GM13976 (cell line): ENCODE measurements around the gene RAB11FIP4.

ENCODE experiments used
- DNase-seq: peaks from one replicate; pipeline ENCODE4 v3.0.0; 2012; ENCODE audit warnings: low spot score
- in situ Hi-C: fragments of 300-500 bp; cut with MboI; formaldehyde crosslinking; loops from one replicate; pipeline ENCODE4 v1.12.0; 2022; ENCODE audit warnings: low sequenced_read_pairs, mixed read lengths, inconsistent platforms; ENCODE audit not compliant: unreplicated experiment
- TF ChIP-seq, protein P1 (sequence below): IDR thresholded peaks from 2 replicates; pipeline ENCODE4 v1.5.1; 2012; ENCODE audit warnings: borderline replicate concordance, mild to moderate bottlenecking; ENCODE audit not compliant: insufficient read depth; ENCODE audit errors: extremely low read depth, missing control alignments, control extremely low read depth

The RAB11FIP4 gene

DNA sequence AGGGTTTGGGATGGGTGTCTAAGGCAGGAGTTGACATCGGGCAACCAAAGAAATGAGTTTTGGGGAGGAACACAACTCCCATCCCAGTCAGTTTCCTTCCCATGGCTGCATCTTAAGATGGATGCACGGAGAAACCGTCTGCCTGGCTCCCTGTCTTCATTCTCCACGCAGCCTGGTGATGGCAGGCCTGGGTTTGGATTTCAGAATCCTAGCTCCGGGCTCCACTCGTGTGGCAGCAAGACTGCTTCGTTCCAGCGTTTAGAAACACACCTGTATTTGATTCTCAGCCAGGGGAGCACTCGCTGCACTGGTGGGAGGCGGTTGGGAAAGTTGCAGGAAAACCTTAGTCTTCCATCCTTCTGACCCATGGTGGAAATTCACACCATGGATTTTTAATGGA lies 141.1 kb downstream of the RAB11FIP4 start:
- TF ChIP-seq, protein P1, sequence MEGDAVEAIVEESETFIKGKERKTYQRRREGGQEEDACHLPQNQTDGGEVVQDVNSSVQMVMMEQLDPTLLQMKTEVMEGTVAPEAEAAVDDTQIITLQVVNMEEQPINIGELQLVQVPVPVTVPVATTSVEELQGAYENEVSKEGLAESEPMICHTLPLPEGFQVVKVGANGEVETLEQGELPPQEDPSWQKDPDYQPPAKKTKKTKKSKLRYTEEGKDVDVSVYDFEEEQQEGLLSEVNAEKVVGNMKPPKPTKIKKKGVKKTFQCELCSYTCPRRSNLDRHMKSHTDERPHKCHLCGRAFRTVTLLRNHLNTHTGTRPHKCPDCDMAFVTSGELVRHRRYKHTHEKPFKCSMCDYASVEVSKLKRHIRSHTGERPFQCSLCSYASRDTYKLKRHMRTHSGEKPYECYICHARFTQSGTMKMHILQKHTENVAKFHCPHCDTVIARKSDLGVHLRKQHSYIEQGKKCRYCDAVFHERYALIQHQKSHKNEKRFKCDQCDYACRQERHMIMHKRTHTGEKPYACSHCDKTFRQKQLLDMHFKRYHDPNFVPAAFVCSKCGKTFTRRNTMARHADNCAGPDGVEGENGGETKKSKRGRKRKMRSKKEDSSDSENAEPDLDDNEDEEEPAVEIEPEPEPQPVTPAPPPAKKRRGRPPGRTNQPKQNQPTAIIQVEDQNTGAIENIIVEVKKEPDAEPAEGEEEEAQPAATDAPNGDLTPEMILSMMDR = no peak
- in situ Hi-C loops = no loop called here
- DNase-seq = no peak

DNA sequence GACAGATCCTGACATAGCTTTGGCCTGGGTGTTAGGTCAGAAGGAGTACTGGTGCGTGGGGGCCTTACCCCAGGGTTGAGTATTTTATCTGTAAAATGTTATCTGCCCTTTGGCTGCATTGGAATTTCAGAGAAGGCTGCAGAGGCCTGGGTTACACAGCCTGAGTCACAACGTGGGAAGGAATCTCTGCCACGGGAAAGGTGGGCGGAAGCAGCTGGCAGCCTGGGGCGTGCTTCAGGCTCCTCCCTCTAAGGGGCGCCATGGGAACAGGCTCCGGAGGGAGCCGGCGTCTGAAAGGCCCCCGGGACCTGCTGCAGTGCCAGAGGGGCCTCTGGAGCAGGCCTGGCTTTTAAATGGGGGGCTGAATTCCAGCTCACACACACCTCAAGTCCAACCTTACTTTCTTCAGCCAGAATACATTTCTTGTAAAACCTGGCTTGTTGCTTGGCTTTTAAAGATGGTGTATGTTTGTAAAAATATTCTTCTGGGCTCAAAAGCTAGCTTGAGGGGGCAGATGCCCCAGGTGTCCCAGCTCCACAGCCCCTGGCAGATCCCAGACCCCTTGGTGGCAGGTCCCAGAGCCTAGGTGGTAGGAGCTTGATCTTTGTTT lies 142.2 kb downstream of the RAB11FIP4 start:
- TF ChIP-seq, protein P1 = peak; percentile 22
- DNase-seq = no peak
- in situ Hi-C loops = no loop called here

DNA sequence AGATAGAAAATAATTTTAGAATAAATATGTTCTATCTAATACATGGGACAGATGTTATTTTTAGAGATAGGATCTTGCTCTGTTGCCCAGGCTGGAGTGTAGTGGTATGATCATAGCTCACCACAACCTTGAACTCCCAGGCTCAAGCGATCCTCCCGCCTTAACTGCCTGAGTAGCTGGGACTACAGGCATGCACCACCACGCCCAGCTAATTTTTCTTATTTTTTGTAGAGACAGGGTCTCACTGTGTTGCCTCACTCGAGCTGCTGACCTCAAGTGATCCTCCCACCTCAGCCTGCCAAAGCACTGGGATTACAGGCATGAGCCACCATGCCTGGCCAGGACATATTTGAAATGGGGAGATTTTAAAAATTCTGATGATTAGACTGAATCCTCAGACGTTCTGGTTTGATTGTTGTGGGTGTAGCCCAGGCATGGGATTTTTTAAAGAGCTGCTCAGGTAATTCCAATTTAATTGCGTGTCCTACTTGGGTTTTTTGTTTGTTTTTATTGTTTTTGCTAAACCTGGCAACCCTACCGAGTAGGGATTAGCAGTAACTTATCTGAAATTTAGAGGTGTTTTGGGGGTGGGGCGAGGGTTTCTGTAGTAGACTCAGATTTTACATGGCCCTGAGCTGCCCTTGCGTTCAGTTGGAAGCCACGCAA lies 142.9 kb downstream of the RAB11FIP4 start:
- in situ Hi-C loops = no loop called here
- TF ChIP-seq, protein P1 = no peak
- DNase-seq = no peak

DNA sequence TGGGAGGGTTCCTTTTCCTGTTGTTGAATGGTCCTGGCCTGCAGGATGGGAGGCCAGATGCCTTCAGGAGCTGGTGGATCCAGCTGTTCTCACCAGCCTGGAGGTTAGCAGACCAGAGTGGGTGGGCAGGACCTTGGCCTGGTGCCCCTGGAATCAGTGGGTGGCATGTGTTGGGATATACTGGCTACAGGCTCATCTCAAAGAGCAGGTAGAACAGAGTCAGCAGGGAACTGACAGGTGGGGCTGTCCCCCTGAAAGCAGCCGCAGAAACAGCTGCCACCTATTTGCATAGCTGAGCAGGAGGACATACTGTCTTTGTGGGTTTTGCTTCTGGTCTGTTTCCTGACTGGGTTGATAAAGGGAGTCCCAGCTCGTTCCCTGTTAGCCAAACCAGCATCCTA lies 144.1 kb downstream of the RAB11FIP4 start:
- peak; percentile 89 for DNase-seq
- in situ Hi-C loops = no loop called here
- TF ChIP-seq, protein P1 = no peak

DNA sequence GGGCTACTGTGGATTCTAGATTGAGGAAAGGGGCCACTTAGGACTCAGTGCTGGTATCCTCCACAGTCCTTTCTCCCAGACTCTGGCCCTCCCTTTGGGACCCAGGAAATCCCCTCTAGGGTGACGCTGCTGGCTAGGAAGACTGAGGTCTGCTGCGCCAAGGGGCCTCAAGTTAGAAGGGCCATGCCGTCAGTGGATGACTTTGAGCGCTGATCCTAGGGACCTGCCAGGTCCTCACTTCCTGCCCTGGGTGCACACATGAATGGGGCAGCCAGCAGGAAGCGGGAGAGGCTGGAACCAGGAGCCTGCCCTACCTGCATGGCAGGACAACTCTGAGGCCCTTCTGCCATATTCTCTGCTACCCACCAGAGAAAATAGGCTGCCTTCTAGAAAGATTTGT lies 145.0 kb downstream of the RAB11FIP4 start:
- in situ Hi-C loops = no loop called here
- TF ChIP-seq, protein P1 = no peak

DNA sequence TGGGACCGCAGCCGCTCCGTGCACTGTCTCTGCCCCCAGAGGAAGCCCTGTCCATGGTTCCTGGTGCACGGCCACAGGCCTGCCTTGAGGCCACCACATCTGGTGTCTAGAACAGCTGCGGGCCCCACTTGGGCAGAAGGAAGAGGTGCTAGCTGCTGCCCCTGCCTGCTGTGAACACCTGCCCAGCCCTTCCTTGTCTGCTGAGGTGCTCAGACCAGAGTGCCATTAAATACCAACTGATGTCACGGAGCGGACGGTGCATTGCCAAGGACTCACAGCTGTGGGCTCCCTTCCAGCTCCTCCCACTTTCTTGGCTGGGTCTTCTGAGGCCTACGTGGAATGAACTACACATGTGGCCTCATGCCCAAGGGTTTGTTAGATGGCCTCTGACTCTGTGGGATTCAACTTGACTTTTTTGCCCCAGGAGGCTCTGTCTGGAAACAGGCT lies 146.1 kb downstream of the RAB11FIP4 start:
- TF ChIP-seq, protein P1 = no peak
- in situ Hi-C loops = no loop called here
- no peak for DNase-seq

More for the DNA sequence above, 145.0 kb downstream of the RAB11FIP4 start:
- no peak for DNase-seq
